Lung (tissue), 12 donors: Measurements from ENCODE around the gene AAMP. TPM values are rescaled to one million over a fixed set of nuclear protein-coding genes. Genes with fewer than 3 reads are reported as not detected.

ENCODE experiments used
- ATAC-seq: fragments of 200-7000 bp; cut with Tn5 transposase; one replicate; pipeline ENCODE4 v1.9.1; 2020; ENCODE audit warnings: moderate number of reproducible peaks; ENCODE audit not compliant: insufficient read depth, low FRiP score
- DNase-seq, 3 donors: peaks; one replicate each; pipeline ENCODE4 v3.0.0-alpha.2; 2013 to 2017
- H3K27ac ChIP-seq, 2 donors: one replicate each; pipeline ENCODE4 v1.5.1; 2013; ENCODE audit warnings: mild to moderate bottlenecking in 2 of 2, moderate library complexity in 2 of 2, control low read depth in 1 of 2, inconsistent platforms in 1 of 2, low read depth in 1 of 2, low read length in 1 of 2
- H3K27me3 ChIP-seq, 3 donors: one replicate each; pipeline ENCODE4 v1.5.1; 2013; ENCODE audit warnings: low read length in 2 of 3; ENCODE audit not compliant: control insufficient read depth in 3 of 3, insufficient read depth in 3 of 3
- H3K36me3 ChIP-seq, 4 donors: one replicate each; pipeline ENCODE4 v1.5.1; 2013; ENCODE audit warnings: low read length in 4 of 4, mild to moderate bottlenecking in 1 of 4, moderate library complexity in 1 of 4; ENCODE audit not compliant: control insufficient read depth in 4 of 4, insufficient read depth in 4 of 4
- H3K4me1 ChIP-seq, 5 donors: one replicate each; pipeline ENCODE4 v1.5.1; 2013; ENCODE audit warnings: low read length in 5 of 5, mild to moderate bottlenecking in 2 of 5, moderate library complexity in 1 of 5; ENCODE audit not compliant: control insufficient read depth in 5 of 5, insufficient read depth in 5 of 5
- H3K4me3 ChIP-seq: one replicate; pipeline ENCODE4 v1.5.1; 2013; ENCODE audit warnings: mild to moderate bottlenecking, control low read depth, moderate library complexity
- H3K9ac ChIP-seq, 2 donors: one replicate each; pipeline ENCODE4 v1.5.1; 2013; ENCODE audit warnings: low read length in 2 of 2, control low read depth in 1 of 2; ENCODE audit not compliant: insufficient read depth in 1 of 2
- H3K9me3 ChIP-seq, 4 donors: one replicate each; pipeline ENCODE4 v1.5.1; 2013; ENCODE audit warnings: low read length in 3 of 4, mild to moderate bottlenecking in 1 of 4, moderate library complexity in 1 of 4; ENCODE audit not compliant: control insufficient read depth in 4 of 4, insufficient read depth in 3 of 4
- CTCF ChIP-seq: IDR thresholded peaks from 2 replicates; pipeline ENCODE4 v1.5.1; 2012; ENCODE audit warnings: mild to moderate bottlenecking; ENCODE audit errors: control extremely low read depth, extremely low read depth
- whole genome bisulfite sequencing, 2 donors: extraction: QIAGEN DNeasy Blood & Tissue Kit; methylation state at CpG; one replicate each; pipeline ENCODE4 v1.1.7; 2013; 5-methylcytosine and 5-hydroxymethylcytosine counted together
- polyA plus RNA-seq, 2 donors: library from polyadenylated mRNA; stranded (reverse); fragments of 200-250 nt; gene quantifications; one replicate each; pipeline ENCODE4 v1.2.1, GENCODE V29; 2013
- total RNA-seq, 2 donors: library from RNA; depleted of rRNA in 1 of 2; stranded (reverse); fragments of >200 nt in 1 of 2; gene quantifications; one replicate each; pipeline ENCODE4 v1.2.1, GENCODE V29; 2014 to 2021
- donor health status: control.
- donor health status: control.
- donor health status: Bipolar disorder and iron deficiency.
- donor health status: healthy.
- donor health status: DM: yes; HTN: yes; CAD: no.

Gene AAMP
- total and polyA plus RNA-seq, 4 donors: 62.0 to 193 (median 78.5) TPM

- Histone ChIP-seq H3K9me3 (no peaks in the 10 kb centered on the region), H3K9ac (peak overlapping the region in 1 of 2 donors; percentile 47), H3K4me3 (no peak overlapping the region), H3K36me3 (peaks cover 0 to 2% (median 0%) of the 10 kb centered on the region in 4 donors), H3K27ac (peak overlapping the region in 1 of 2 donors; percentile 90), H3K27me3 (no peaks in the 10 kb centered on the region), H3K4me1 (peaks cover 10 to 46% (median 23%) of the 10 kb centered on the region in 5 donors)
- ATAC-seq (no peak), DNase-seq (peak; percentile 46 to 90 (median 85))
- WGBS, 2 donors: 40 to 72% methylated on average over 7 of the region's 7 CpGs
- no peak for TF ChIP-seq CTCF
Measured at GRCh38 chr2:218295029-218295428, 25.1 kb upstream of the AAMP start.

GRCh38 chr2:218294430-218295022 is 24.6 kb upstream of the AAMP start:
- H3K36me3 ChIP-seq: peaks cover 0 to 2% (median 0%) of the 10 kb centered on the region in 4 donors
- TF ChIP-seq CTCF: no peak
- DNase-seq: no peak

DNA sequence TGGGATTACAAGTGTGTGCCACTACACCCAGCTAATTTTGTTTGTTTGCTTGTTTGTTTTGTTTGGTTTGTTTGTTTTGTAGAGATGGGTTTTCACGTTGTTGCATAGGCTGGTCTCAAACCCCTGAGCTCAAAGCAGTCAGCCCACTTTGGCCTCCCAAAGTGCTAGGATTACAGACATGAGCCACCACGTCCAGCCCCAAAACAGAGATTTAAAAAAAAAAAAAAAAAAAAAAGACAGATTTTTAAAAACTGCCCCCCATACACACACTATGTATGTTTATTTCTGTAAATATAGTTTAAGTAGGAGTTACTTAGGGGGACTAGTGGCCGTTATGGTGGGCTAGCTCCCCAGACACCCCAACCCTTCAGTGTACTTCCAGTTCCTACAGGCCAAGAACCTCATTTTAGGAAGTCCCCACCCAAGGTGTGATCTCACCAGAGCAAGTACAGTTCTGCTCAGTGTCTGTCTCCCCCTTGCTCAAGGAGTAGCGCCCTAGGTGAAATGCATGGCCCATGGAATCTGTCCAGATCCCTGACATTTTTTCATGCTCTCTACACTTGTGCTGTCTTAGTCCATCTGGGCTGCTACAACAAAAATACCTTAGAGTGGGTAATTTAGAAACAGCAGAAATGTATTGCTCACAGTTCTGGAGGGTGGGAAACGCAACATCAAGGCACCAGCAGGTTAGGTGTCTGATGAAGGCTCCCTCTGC is 23.9 kb upstream of the AAMP start:
- no peak overlapping the region for H3K4me3 ChIP-seq
- no peak for TF ChIP-seq CTCF
- ATAC-seq (no peak), DNase-seq (no peak)
- H3K36me3 ChIP-seq: peaks cover 0 to 2% (median 0%) of the 10 kb centered on the region in 4 donors
- H3K9me3 ChIP-seq: no peaks in the 10 kb centered on the region
- H3K9ac ChIP-seq: no peak overlapping the region
- WGBS, 2 donors: 51 to 55% methylated on average over 5 of the region's 5 CpGs
- H3K27ac ChIP-seq: peak overlapping the region in 1 of 2 donors; percentile 90
- no peaks in the 10 kb centered on the region for H3K27me3 ChIP-seq
- H3K4me1 ChIP-seq: peaks cover 12 to 52% (median 29%) of the 10 kb centered on the region in 5 donors

More at GRCh38 chr2:218294430-218295022, 24.6 kb upstream of the AAMP start:
- no peaks in the 10 kb centered on the region for H3K9me3 ChIP-seq
- H3K27me3 ChIP-seq: no peaks in the 10 kb centered on the region
- peak overlapping the region in 1 of 2 donors; percentile 47 for H3K9ac ChIP-seq
- no peak overlapping the region for H3K4me3 ChIP-seq
- H3K27ac ChIP-seq: peak overlapping the region in 1 of 2 donors; percentile 90
- peaks cover 10 to 51% (median 28%) of the 10 kb centered on the region in 5 donors for H3K4me1 ChIP-seq
- no peak for ATAC-seq
- 63 to 65% methylated on average over 5 of the region's 5 CpGs for WGBS, 2 donors
